Measurements from ENCODE around the gene KARS1.

GRCh38 chr16:75584108-75584507, 63.4 kb downstream of the KARS1 start:
- TF ChIP-seq POLR2AphosphoS5 (IDR thresholded peaks at IDR 0.05; ENCODE audit: low read depth, low read length) (no peak), POLR2A (IDR thresholded peaks at IDR 0.05; ENCODE audit: borderline replicate concordance, extremely low read depth, insufficient read depth, insufficient read length) (no peak), TCF7L2 (IDR thresholded peaks at IDR 0.05; ENCODE audit: borderline replicate concordance, extremely low read depth, insufficient read depth, insufficient read length) (no peak), RAD21 (IDR thresholded peaks at IDR 0.05; ENCODE audit: low read depth) (no peak), CTCF (IDR thresholded peaks at IDR 0.05 in 2 of 3, conservative IDR thresholded peaks at IDR 0.05 in 1 of 3; ENCODE audit: borderline replicate concordance in 1 of 3, insufficient read depth in 1 of 3, low read depth in 2 of 3, low read length in 2 of 3) (no peak), REST (IDR thresholded peaks at IDR 0.05; ENCODE audit: low read depth) (no peak), SP1 (IDR thresholded peaks at IDR 0.05; ENCODE audit: low read depth) (no peak), JUND (IDR thresholded peaks at IDR 0.05) (no peak), CEBPB (IDR thresholded peaks at IDR 0.05; ENCODE audit: low read depth) (no peak)

All from HCT116 (cell line).